ENCODE data around the gene RBP5.
A peak's percentile ranks its signal among the peaks of the same experiment; 100 is the strongest.

The RBP5 gene

GRCh38 chr12:7145671-7146070 is 17.0 kb upstream of the RBP5 start:
- no peak for DNase-seq (ENCODE audit: low spot score)

DNA sequence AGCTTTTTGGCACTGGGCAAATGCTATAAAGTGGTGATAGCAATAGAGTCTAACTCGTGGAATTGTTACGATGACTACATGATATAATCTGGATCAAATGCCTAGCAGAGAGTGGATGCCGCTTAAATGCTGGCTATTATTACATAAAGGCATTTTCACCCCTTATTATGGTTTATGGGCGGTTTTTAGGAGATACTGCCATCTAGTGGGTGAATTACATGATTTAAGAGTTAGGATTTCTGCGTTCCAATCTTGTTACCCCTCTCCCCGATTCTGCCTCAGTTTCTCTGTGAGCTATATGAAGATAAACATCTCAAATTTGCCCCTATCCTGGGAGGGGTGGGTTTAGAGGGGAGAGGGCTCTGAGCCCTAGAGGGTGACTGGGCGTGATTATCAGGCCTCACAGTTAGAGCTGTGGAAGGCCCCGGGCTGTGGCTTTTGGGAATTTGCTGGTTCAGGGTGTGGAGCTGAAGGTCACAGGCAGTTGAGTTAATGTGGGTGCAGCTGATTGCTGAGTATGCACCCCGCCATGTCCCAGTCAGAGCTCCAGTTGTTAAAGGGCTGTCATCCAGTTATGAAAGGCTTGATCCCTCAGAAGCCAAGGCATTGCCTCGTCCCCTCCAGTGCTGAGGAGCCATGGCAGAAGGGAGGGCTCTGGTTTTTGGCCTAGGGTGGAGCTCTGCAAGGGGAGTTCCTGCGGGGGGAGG is 15.9 kb upstream of the RBP5 start:
- DNase-seq (ENCODE audit: low spot score): peak; percentile 71

- DNase-seq (ENCODE audit: low spot score): no peak
These were observed 14.9 kb upstream of the RBP5 start for GRCh38 chr12:7143564-7143963.

DNA sequence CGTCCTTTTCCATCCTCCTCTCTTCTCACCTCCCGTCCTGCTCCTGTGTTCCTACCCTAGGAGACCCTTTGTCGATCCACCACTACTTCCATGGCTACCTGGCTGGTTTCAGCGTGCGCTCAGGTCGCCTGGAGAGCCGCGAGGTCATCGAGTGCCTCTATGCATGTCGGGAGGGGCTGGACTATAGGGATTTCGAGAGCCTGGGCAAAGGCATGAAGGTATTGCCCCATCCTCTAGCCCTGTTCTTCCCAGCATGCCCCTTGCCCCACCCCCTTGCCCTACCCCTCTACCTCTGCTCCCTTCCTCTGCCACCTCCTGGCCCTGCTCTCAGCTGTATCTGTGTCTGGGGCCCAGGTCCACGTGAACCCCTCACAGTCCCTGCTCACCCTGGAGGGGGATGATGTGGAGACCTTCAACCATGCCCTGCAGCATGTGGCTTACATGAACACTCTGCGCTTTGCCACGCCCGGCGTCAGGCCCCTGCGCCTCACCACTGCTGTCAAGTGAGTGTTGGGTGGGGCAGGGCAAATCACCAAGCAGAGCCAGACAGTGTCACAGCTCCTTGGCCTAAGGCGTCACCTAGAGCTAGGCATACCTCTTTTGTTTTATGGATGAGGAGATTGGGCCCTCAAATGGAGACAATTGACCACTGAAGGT is 14.2 kb upstream of the RBP5 start:
- DNase-seq (ENCODE audit: low spot score): no peak

- DNase-seq (ENCODE audit: low spot score): peak; percentile 83
These were observed 13.5 kb upstream of the RBP5 start for GRCh38 chr12:7142056-7142644.

GRCh38 chr12:7141351-7142005 is 12.8 kb upstream of the RBP5 start:
- no peak for DNase-seq (ENCODE audit: low spot score)

DNA sequence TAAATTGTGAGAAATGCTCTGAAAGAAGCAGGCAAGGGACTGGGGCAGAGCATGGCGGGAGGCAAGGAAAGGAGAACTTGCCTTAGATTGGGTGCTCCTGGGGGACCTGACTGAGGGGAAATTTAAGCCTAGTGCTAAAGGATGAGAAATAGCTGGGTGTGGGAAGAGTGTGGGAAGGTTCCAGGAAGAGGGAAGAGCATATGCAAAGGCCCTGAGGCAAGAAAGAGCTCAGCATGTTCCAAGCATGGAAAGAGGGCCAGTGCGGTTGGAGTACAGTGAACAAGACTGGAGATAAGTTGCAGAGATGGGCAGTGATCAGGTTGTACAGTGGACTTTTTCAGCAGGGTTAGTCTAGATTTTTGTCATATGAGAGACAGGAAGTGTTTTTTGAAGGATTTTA is 10.5 kb upstream of the RBP5 start:
- DNase-seq (ENCODE audit: low spot score): no peak

GRCh38 chr12:7137908-7138307 is 9.2 kb upstream of the RBP5 start:
- no peak for DNase-seq (ENCODE audit: low spot score)

- DNase-seq (ENCODE audit: low spot score): no peak
These were observed 8.0 kb upstream of the RBP5 start for GRCh38 chr12:7136676-7137075.

DNA sequence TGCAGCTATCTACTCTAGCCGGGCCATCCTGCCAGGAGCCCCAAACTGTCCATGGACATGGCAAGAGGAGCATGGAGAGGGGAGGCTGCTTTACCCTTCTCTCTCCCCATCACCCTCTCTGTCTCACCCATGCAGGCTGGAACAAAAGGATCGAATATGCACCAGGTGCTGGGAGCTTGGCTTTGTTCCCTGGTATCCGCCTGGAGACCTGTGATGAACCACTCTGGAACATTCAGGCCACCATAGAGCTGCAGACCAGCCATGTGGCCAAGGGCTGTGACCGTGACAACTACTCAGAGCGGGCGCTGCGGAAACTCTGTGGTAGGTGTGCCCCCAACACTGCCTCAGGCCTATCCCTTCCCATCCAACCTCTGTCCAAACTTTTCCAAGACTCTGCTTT is 7.4 kb upstream of the RBP5 start:
- no peak for DNase-seq (ENCODE audit: low spot score)

GRCh38 chr12:7134396-7135166 is 5.9 kb upstream of the RBP5 start:
- no peak for DNase-seq (ENCODE audit: low spot score)

- no peak for DNase-seq (ENCODE audit: low spot score)
These were observed 2.8 kb upstream of the RBP5 start for GRCh38 chr12:7131502-7131866.

GRCh38 chr12:7130701-7131501 is 2.2 kb upstream of the RBP5 start:
- peak; percentile 68 for DNase-seq (ENCODE audit: low spot score)

DNA sequence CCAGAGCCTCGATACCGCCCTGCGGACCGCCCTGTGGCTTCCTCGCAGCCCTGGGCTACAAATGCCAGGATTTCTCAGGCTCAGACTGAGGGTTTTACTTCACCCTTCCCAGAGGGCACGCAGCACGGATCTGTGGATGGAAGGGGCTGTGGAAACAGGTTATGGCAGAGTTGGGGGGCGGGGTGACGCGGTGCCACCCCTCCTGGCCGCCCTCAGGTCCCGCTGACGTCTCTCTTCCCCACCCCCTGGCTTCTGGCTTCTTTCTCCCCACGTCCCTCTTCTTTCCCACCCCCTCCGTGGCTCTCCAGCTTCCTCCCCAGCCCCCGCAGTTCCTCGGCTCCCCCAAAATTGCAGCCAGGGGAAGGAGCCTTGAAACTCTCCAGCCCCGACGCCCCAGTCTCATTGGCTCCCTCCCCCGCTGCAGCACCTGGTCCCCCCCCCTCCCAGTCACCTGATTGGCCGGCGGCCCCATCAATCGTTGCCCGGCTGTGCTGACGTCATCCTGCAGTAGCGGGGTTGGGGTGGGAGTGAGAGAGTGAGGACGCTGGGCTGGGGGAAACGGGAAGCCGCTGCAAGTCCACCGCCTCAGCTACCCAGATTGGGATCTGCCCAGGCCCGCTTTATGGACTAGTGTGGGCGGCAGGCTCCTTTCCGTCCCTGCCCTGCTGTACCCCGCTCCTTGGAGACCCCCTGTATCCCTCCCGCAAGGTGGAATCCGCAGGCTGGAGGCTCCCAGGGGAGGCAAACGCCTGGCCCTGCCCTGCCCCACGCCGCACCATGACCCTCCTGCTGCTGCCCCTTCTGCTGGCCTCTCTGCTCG is 1.4 kb upstream of the RBP5 start, which contains the start of gene CLSTN3:
Gene CLSTN3 (plus strand): TSS at position 500 of the 820 bp plus-strand sequence. CDS start 278 bp downstream, at position 778.
- peak; percentile 100 for DNase-seq (ENCODE audit: low spot score)

DNA sequence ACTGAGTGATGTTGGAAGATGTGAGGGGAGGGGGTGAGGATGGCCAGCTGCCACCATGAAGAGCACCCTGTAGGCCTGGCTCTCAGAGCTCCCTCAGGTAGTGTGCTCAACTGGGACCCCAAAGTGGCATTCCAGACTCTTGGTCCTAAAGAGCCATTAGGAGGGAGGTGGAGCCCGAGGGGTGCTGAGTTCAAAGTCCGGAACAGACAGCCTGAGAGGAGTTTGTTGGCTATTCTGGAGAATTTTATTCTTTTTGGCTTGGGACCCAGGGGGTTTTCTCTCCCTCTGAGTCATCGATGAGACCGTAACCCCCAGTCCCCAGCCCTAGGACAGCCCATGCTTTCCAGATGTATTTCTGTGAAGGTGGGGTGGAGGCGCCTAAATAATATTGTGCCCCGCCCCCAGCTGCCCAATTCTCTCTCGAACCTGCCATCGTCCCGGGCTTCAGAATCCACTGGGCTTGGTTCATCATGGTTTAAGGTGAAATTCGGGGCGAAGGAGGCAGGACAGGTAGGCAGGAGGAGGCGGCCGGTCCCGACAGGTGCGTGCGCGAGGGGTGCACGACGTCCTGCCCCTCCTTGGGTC is 690 bp upstream of the RBP5 start:
- DNase-seq (ENCODE audit: low spot score): no peak

DNA sequence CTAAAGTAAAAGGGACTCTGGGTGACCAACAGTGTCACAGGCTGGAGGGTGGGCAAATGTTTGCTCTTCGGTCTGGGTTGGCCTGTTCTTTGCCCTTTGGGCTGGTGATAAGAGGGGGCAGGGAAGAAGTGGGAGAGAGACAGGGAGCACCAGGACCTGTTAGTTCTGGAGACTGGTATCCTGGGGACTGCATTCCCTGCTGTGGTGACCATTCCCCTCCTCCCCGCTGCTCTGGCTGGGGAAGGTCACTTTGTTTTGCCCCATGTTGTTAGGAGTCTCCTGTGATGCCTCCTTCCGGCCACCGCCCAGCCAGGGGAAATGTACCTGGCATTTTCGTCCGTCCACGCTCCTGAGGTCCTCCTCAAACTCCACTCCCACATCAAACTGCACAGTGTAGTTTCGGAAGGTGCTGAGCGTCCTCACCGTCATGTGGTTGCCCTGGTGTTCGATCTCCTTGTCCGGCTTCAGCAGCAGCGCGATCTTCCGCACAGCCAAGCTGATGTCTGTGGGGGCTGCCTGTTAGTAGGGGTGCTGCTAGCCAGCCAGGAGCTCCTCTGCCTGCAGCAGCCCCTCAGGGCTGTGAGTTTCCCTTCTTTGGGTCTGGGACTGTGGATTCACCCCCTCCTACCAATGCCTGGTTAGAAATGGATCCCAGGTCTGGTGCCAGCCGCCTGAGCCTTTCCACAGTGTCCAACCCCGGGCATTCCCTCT is 618 bp downstream of the RBP5 start:
- DNase-seq (ENCODE audit: low spot score): no peak

GRCh38 chr12:7125632-7126227 is 3.0 kb downstream of the RBP5 start:
- DNase-seq (ENCODE audit: low spot score): no peak

DNA sequence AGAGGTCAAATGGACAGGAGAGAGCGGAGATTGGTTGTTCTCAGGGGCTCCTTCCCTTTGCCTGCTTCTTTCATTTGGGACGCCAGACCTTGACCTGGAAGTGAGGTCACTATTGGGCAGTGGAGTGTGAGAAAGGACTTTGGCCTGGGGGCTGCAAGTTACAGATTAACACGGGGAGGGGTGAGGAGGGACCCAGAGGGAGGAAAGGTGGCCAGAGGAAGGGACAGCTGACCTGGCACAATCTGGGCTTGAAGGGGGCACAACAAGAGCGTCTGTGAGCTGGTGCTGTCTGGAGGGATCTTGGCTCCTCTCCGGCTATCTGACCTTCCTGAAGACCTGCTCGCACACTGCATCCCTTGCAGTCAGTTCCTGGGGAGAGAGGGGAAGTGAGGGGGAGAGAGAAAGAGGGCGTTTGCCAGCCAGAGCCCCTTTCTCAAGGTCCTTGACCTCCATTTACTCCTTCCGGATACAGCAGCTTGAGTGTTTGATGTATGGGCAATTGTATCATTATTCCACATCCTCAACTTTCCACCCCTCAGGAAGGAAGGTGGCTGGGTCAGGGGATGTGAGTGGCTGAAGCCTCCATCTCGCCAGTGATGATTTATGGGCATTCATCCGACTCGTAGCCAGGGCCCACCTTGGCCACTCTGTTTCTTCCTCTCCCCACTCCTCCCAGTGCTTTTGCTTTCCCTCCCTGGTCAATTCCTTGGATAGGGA is 4.7 kb downstream of the RBP5 start:
- DNase-seq (ENCODE audit: low spot score): no peak
